Measurements from ENCODE around the gene CCT2.

The CCT2 gene

GRCh38 chr12:69585189-69586062 lies at the start of gene CCT2:
CCT2 (plus strand) TSS chr12:69585459; CDS start chr12:69585522, 63 bp downstream.
- DNase-seq = peak; percentile 96

GRCh38 chr12:69540987-69541386 lies 44.3 kb upstream of the CCT2 start:
- DNase-seq = no peak

DNA sequence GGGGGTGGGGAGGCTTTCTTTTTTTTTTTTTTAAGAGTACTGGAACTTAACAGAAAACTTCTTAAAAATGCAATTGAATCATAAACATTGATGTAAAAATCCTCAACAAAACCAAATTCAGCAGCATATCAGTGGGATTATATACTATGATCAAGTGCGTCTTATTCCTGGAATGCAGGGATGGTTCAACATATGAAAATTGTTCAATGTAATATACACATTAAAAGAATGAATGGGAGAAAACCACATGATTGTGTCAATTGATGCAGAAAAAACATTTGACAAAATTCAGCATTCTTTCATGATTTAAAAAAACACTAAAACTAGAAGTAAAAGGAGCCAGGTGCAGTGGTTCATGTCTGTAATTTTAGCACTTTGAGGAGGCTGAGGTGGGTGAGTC lies 41.2 kb upstream of the CCT2 start:
- DNase-seq = no peak

GRCh38 chr12:69545081-69545480 lies 40.2 kb upstream of the CCT2 start:
- DNase-seq = no peak

GRCh38 chr12:69546693-69547438 lies 38.4 kb upstream of the CCT2 start:
- no peak for DNase-seq

GRCh38 chr12:69548687-69549086 lies 36.6 kb upstream of the CCT2 start:
- no peak for DNase-seq

- DNase-seq = no peak
Measured at GRCh38 chr12:69550569-69551350, 34.5 kb upstream of the CCT2 start.

DNA sequence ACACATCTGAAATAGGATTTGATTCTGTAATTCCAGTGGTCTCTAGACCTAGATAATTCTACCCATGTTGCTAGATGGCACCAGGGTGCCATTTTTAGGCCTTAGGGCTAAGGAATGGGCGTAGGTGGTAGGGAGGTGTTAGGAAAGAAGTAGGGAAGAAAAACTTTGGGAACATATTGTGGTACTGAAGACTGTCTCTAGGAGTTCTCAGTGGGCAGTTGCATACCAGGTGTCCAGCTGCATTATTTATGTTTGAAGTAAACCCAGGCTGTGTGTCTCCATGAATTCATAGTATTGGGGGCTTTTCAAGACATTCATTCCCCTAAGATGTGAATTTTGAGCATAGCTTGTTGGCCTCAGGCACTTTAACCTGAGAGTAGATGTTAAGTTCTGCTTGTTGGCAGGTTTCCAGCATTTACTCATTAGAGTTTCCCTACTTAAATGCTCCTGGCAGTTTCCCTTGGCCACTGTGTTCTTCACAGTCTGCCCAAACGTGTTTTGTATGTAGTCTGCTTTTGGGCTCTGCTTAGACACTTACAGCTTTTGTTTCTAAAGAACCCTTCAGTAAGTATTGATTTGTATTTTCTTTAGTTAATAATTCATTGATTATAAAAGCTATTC lies 31.5 kb upstream of the CCT2 start:
- no peak for DNase-seq

DNA sequence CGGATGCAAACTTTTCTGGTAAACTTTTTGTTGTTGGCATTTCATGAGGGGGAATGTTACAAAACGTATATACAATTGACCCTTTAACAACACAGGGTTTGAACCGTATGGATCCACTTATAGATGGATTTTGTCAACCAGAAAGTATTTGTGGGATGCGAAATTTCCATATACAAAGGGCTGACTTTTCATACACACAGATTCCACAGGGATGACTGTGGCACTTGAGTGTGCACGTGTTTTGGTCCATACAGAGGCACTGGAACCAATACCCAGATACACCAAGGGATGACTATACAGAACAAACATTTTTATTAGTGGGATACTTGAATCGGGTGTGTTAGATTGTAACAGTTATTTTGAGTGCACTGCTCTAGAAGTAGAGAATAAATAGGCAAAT lies 29.8 kb upstream of the CCT2 start:
- no peak for DNase-seq

DNA sequence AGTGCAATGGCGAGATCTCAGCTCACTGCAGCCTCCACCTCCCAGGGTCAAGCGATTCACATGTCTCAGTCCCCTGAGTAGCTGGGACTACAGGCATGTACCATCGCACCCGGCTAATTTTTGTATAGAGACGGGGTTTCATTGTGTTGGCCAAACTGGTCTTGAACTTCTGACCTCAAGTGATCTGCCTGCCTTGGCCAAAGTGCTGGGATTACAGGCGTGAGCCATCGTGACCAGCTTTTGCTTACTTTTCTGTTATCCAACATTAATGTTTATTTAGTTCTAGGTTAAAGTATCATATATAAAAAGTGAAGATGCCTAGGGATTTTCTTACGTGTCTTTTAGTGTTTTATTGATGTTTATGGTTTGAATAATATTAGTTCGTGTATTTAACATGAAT lies 28.9 kb upstream of the CCT2 start:
- no peak for DNase-seq

DNA sequence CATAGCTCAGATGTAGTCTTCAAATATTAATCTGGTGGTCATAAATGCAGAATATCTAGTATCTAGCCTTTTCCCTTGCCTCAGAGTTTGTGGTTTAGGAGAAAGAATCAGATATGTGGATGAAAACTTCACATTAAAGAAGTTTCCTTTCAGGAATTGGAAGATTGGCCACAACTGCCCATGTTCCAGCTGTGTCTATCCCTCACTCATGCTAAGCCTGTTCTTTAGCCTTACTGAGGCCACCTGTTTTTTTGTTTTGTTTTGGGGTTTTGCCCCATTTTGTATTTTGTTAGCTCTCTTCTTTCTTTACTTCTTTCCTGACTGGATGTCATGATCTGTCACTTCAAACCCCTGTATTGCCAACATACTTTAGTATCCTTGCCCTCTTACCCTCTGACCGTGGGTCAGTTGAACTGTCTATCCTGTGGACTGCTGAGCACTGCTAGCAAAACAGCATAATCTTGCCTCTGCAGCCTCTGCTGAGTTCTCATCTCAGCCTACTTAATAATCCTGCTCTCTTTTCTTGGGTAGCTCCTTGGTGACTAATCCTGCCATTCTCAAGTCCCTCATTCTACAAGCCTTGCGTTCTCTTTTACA lies 22.0 kb upstream of the CCT2 start:
- DNase-seq = no peak

- no peak for DNase-seq
Measured at GRCh38 chr12:69566603-69567002, 18.7 kb upstream of the CCT2 start.

- DNase-seq = no peak
Measured at GRCh38 chr12:69569236-69569635, 16.0 kb upstream of the CCT2 start.

DNA sequence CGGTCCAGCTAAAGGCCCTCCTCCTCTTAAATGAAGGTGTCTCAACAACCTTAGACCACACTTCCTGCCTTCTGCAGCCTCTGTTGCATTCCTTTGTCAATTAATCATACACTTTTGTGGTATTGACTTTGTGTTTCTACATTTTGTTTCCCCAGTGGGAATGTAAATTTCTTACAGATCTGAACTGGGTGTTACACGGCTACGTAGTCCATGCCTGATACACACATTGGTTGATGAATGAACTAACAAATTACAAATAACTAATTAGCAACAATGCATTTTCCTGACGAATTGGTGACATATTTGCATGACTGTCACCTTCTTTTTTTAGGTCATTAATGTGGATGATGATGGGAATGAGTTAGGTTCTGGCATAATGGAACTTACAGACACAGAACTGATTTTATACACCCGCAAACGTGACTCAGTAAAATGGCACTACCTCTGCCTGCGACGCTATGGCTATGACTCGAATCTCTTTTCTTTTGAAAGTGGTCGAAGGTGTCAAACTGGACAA lies 15.2 kb upstream of the CCT2 start:
- DNase-seq = no peak

- peak; percentile 33 to 47 for DNase-seq
Measured at GRCh38 chr12:69570545-69571399, 14.5 kb upstream of the CCT2 start.

GRCh38 chr12:69575346-69575745 lies 9.9 kb upstream of the CCT2 start:
- DNase-seq = no peak

- no peak for DNase-seq
Measured at GRCh38 chr12:69578283-69578682, 7.0 kb upstream of the CCT2 start.

- DNase-seq = no peak
Measured at GRCh38 chr12:69579029-69579428, 6.2 kb upstream of the CCT2 start.

DNA sequence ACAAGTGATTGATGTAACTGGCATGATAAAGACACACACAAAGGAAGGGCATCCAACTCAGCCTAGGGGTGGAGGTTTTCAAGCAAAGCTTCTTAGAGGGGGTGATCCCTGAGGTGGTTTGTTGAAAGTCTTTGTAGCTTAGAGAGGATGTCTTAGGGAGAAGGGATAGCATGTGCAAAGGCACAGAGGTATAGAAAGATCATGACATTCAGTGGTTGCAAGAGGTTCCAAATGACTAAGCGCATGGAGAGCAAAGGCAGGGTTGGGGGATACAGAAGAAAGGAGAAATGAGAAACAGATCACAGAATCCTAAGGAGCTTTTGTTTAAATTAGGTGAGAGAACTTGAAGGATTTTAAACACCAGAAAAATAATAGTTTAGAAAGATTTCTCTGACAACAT lies 5.2 kb upstream of the CCT2 start:
- no peak for DNase-seq

DNA sequence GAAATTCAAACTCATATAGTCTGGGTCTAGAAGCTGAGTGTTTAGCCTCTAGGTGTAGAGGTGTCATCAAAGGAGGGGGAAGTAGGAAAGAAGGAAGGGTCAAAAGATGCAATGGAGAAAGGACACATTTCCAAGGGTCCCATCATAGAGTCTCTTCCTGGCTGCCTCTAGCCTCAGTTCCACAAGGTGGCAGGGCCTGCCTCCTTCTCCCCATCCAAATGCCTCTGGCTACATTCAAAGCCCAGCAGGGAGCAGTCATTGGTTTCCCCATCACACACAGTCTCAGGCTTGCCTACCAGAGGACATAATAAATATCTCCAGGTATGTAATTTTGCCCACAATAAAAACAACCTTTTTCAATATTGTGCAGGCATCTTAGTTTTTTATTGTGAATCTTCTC lies 2.1 kb upstream of the CCT2 start:
- DNase-seq = no peak

DNA sequence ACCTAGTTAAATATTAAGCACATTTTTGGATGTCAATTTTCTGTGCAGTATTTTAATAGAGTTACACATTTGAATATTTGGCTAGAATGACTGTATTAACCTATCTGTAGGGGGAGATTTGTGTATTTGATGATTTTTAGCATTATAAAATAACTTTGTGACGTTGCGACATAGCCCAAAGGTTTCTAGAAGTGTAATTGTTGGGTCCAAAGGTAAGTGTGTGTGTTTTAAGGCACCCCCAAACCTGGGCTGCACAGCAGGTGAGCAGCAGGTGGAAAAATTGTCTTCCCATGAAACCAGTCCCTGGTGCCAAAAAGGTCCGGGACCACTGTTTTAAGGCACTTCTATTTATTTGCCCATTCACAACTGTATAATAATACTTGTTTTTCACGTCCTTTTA lies 3.3 kb downstream of the CCT2 start:
- no peak for DNase-seq
